Amygdala (tissue), 56 donors: ENCODE data around the gene IL17RE.
"Not testable (repeated sequence)": the region's sequence is repeated elsewhere in the genome, so short reads cannot be mapped to it uniquely, and the experiment has no call there.

Experiments used
- DNase-seq, 56 donors: peaks; one replicate each; lab custom pipeline; 2025; lab: John Stamatoyannopoulos, UW

IL17RE gene

DNA sequence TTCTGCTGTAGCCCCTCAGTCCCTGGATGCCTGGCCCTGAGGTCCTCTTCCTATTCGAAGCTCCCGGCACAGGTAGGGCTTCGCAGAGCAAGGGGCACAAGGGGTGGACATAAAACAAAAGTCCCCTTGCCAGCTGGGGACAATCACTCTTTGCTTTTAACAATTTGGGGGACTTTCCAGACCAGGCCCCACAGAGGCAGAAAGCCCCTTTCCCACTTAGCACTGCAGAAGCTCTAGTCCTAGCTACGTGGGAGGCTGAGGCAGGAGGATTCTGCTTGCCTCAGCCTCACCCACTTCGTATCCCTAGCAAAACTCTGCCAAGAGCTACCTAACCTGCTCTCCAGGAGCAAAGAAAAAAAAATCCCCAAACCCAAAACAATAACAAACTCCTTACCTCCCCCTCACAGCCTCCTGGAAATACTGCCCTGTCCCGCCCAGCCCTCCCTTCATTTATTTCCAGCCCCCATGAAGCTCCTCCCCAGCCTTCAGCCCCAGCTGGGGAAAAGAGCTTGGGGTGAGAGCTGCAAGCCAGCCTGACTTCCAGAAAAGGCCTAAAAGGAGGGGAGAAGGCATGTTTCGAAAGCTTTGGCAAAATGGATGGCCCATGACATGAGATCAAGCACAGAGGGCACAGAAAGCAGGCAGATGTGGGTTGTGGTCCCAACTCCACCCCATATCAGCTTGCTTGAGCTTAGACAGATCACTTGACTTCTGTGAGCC lies 22.7 kb upstream of the IL17RE start, which contains the start of gene CIDEC:
TSS of gene CIDEC (minus strand) at position 424 of the 720 bp plus-strand sequence. CDS start 1,767 bp downstream, outside the sequence.
- no peak for DNase-seq

DNA sequence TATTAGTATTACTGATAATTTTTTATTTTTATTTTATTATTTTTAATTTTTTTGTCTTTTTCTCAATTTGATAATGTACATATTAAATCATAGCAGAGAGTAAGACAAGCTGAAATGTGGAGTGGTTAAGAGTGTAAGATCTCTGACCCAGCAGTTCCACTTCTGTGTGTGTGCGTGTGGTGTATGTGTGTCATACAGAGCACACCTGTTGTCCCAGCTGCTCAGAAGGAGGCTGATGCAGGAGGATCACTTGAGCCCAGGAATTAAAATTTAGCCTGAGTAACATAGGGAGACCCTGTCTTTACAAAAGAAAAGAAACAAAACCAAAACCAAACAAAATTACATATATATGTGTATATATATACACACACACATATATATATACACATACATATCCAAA lies 21.2 kb upstream of the IL17RE start:
- DNase-seq, result no peak

DNA sequence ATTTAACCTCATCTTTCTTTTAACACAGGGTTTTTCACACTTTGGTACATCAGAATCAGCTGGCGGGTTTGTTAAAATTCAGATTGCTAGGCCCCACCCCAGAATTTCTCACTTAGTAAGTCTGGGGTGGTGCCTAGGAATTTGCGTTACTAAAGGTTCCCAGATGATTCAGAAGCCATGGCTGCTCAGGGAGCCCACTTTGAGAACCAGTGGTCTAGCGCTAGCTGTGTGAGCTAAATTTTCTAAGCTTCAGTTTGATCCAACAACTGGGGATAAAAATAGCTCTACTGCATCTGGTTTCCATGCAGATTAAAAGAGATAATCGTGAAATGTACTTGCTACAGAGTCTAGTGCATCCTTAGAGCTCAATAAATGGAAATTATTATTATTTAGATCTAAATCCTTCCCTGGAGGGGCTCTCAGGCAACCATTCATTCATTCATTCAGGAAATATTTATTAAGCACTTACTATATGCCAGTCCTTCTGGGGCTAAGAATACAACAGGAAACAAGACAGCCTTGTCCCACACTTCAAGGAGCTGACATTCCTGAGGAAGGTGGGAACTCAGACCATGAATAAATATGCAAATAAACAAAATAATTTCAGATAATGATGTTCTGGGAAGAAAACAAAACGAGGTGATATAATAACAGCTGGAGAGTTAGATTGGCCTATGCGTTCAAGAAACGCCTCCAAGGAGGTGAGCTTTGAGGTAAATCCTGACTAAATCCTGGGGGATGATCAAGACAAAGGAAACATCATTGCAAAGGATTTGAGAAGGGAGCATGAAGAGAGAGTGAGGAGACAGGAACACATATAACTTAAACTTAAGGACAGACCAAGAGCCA lies 18.7 kb upstream of the IL17RE start:
- DNase-seq, result no peak

DNA sequence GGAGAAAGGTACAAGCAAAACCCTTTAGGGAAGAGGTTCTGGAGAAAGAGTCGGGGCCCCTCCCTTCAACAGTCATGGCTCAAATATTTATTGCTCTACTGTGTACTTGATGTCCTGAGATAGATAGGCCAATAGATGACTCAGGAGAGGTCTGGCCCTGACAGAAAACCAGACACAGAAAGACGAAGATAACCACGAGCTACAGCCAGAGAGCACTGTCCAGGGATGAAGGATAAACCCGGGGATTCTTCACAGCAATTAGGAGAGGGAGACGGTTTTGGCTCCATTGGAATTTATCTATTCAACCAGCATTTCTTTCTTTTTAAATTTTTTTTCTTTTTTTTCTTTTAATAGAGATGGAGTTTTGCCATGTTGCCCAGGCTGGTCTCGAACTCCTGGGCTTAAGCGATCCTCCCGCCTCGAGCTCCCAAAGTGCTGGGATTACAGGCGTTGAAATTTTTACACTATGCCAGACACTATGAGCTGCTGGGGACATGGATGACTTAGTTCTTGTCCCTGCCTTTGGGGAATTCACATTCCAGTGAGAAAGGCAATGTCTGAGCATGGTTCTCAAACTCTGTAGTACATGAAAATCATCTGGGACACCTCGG lies 18.0 kb upstream of the IL17RE start:
- DNase-seq, result no peak

DNA sequence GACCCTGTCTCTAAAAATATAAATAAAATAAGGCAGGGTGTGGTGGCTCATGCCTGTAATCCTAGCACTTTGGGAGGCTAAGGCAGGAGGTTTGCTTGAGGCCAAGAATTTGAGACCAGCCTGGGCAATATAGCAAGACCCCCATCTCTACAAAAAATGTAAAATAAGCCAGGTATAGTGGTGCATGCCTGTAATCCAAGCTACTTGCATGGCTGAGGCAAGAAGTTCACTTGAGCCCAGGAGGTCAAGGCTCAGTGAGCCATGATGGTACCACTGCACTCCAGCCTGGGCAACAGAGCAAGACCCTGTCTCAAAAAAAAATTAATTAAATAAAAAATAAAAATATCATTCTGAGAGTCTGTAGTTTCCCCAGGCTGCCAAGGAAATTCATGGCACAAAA lies 16.3 kb upstream of the IL17RE start:
- no peak for DNase-seq

DNA sequence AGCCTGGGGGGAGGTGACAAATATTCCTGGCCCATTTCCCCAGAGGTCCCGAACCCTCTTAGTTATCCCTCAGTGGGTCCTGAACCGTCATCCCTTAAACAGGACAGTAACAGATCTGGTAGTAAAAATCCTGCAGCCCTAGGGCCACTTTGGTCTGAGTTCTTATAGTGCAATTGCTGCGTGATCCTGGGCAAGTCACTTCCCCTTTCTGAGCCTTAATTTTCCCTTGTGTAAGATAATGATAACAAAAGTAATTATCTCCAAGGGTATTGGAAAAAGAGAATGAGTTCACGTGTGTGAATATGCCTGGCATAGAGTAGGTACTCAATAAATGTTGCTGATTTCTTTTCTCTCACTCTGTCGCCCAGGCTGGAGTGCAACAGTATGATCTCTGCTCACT lies 15.2 kb upstream of the IL17RE start:
- no peak for DNase-seq

DNA sequence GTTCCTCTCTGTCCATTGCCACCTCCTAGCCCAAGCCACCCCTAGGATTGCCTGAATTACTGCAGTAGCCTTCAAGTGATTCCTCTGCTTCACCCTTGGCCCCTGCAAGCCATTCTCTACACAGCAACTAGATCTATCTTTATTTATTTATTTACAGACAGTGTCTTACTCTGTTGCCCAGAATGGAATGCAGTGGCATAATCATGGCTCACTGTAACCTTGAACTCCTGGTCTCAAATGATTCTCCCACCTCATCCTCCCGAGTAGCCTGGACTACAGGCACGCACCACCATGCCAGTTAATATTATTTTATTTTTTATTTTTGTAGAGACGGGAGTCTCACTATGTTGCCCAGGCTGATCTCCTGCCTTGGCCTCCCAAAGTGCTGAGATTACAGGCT lies 14.1 kb upstream of the IL17RE start:
- DNase-seq, result no peak

DNA sequence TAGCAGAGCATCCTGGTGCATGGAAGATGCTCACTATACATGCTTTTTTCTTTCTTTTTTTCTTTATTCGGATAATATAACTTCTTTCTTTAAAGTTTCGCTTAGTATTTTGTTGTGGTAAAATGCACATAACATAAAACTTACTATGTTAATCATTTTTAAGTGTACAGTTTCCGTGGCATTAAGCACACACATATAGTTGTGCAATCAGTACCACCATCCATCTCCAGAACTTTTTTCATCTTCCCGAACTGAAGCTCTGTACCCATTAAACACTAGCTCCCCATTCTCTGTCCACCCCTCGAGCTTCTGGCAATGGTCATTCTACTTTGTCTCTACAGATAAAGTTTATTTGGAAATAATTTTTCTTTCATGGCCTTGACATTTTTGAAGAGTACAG lies 13.2 kb upstream of the IL17RE start:
- no peak for DNase-seq

DNA sequence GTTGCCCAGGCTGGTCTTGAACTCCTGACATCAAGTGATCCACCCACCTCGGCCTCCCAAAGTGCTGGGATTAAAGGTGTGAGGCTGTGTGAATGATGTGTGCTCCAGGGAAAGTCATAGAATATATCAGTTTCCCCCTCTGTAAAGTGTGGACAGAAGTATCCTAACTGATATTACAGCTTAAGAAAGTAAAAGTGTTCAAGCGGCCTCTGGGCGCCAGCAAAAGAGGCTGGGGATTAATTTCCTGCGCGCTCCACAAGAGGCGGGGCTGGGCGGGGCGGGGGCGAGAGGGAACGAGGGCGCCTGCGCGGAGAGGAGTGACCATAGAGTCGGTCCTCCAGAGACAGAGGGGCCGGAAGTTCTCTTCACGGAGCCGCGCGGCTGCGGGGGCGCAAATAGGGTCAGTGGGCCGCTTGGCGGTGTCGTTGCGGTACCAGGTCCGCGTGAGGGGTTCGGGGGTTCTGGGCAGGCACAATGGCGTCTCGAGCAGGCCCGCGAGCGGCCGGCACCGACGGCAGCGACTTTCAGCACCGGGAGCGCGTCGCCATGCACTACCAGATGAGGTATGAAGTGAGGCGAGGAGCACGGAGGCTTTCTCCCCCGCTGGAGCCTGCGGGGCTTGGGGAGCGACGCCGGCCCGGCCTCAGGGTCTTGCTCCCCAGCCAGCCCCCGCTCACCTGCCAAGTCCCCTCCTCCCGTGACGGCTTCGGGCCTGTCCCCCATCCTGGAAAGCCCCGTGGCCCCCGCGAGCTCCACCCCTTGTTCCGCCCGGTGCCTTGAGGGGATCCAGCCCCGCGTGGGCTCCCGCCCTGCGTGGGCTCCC lies 12.2 kb upstream of the IL17RE start, which contains the start of gene JAGN1:
TSS of gene JAGN1 (plus strand) at position 362 of the 823 bp plus-strand sequence. CDS start at position 475, 113 bp downstream.
- peak; percentile 31 to 93 (median 83) for DNase-seq

DNA sequence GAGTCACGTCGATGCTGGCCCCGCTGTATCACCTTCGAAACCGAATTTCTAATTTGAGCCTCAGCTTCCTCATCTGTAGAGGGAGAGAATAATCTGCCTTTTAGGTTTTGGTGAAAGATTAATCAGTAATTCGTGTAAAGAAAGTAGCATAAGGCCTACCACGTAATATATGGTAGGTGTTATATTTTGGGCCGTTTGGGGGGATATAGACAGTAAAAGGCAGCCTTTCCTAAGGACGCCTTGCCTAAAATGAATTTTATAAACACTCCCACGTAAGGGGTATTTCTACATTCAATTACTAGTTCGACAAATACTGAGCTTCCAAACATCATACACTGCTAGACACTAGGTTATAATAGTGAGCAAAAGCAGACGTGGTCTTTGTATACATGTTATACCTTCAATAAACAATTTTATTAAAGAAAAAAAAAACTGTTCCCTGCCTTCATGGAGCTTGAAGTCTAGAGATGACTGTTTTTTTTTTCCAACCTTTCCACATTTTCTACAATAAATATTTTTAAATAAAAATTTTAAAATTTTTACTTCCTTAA lies 11.5 kb upstream of the IL17RE start:
- no peak for DNase-seq

DNA sequence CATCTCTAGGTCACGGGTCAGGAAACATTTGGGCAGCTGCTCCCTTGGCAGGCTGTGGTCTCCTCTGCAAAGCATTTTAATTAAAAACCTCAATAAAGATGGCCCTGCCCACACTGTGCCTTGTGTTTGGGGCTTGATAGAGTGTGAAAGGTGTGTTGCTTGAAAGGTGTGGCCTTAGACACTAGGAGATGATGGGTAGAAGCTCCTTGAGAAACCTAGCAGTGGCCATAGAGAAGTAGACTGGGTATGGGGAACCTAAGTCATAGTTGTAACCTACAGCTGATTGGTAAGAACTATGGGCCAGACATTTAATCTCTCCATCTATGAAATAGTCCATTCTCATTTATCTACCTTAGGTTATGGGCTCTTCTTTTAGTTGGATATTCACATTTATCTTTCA lies 8.9 kb upstream of the IL17RE start:
- DNase-seq, result no peak

DNA sequence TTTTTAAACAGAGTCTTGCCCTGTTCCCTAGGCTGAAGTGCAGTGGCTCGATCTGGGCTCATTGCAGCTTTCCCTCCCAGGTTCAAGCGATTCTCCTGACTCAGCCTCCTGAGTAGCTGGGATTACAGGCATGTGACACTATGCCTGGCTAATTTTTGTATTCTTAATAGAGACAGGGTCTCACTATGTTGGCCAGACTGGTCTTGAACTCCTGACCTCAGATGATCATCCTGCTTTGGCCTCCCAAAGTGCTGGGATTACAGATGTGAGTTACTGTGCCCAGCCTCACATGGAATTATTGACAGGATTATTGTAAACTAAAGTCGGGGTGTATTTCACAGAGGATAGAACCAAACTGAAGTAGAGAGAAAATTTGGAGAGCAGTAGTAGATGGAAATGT lies 6.9 kb upstream of the IL17RE start:
- DNase-seq, result not testable (repeated sequence)

DNA sequence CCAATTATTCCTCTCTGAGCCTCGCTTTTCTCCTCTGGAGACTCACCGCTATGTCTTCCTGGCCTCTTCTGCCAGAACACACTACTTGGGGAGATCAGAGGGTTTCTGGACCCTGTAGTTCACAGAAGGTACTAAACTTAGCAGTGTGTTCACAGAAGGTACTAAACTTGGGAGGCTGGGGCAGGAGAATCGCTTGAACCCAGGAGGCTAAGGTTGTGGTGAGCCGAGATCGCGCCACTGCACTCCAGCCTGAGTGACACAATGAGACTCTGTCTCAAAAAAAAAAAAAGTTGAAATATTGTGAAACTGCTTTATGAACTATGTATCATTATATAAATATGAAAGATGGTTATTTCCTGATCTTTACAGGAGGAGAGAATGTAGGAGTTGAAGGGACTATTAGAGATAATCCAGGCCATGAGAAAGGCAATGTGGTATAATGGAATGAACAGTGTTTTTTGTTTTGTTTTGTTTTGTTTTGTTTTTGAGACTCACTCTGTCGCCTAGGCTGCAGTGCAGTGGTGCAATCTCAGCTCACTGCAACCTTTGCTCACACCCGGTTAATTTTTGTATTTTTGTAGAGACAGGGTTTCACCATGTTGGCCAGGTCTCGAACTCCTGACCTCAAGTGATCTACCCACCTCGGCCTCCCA lies 5.8 kb upstream of the IL17RE start:
- not testable (repeated sequence) for DNase-seq

DNA sequence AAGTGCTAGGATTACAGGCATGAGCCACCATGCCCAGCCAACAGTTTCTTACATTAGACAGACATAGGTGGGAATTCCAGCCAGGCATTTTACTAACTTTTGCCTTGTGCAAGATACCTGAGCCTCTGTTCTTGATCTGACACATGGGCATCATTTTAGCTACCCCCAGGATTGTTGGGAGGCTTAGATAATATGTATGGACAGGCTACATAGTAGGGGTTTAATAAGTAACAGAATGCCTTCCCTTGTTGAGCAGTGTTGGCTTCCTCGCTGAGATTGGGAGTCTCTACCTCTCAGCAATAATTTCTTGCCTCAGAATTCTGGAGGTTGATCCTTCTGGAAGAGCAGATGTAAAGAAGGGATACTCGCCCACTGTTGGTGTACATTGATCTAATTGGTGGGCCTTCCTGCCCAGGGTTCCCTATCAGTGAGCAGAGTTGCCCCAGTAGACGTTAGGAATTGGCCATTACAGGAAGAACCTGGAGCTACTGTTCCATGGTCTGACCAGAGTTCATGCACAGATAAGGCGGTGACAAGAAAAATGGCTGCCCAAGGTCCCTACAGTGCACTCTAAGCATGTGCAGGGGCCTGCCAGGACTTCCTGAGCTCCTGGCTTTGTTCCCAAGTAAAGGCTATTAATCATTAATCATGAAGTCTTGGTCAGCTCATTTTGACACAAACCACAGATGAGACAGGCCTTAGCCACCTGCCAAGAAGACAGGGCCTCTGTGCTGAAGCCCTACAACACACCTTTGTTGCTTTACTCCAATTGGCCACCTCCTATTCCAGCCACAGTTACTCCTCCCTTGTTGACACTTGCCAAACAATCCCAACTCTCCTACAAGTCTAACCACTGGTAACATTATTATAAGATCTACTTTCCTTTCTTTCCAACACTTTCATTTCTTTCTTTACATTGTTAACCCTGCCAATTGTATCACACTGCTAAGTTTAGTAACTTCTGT lies 5.0 kb upstream of the IL17RE start:
- DNase-seq, result no peak

DNA sequence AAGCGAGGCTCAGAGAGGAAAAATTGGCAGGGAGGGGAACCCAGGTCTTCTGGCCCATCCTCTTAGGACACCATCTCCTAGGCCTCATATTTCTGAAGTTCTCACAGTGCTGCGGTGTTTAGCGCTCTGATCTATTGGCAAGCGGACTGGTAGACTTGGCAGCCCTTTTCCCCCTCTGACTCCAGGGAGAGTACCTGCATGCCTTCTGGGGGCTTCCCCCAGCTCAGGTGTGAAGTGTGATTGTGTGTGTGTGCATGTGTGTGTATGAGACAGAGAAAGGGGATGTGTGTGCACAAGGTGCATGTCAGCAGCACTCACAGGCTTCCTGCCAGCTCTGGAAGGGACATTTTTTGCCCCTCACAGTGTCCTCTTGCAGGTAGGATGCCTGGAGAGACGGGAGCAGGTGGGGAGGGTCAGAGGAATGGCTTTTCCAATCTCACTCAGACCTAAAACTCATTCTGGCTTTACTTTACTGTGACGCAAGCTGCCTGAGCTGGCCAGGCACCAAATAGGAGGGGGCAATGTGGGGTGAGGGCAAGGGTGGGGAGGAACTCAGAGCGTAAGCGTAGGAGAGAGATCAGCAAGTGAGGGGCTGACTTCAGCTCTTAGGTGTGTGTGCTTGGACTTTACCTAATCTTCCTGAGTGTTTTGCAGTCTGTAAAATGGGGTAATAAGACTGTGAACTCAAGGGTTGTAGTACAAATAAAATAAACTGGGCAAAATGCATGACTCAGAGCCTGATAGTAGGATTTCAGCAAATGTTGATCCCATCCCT lies 4.0 kb upstream of the IL17RE start:
- DNase-seq, result no peak

DNA sequence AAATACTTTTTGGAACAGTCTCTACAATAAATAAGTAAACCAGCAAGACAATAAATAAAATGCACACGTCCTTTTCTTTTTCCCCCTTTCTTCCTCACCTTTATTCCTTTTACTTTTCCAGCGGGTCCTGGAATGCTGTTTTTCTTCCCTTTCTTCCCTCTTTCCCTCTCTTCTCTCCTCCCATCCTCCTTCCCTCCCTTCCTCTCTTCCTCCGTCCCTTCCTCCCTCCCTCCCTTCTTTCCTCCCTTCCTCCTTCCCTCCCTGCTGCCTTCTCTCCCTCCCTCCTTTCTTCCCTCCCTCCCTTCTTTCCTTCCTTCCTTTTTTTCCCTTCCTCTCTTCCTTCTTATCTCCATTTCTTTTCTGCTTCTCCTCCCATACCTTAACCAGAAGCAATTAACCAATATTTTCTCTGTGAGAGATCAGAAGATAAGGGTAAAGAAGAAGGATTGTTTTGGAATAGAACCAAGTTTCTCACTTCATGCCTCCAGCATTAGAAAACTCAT lies 3.3 kb upstream of the IL17RE start:
- DNase-seq, result no peak

DNA sequence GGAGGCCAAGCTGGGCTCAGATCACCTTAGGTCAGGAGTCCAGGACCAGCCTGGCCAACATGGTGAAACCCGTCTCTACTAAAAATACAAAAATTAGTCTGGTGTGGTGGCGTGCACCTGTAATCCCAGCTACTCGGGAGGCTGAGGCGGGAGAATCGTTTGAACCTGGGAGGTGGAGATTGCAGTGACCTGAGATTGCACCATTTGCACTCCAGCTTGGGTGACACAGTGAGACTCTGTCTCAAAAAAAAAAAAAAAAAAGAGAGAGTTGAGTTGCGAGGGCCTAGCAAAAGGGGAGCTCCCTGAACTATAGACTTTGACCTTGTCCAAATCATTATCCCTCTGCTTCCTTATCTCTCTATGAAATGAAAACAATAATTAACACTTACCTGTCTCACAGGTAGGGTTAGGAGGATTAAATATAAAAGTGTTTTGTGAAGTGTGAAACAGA lies 1.7 kb upstream of the IL17RE start:
- DNase-seq, result not testable (repeated sequence)
